ENCODE data around the gene WDR1. TPM values are rescaled to one million over a fixed set of nuclear protein-coding genes. Genes with fewer than 3 reads are reported as not detected.

WDR1 gene
- total RNA-seq, 4 donors from 2014 or later, result 196 to 268 (median 246) TPM

DNA sequence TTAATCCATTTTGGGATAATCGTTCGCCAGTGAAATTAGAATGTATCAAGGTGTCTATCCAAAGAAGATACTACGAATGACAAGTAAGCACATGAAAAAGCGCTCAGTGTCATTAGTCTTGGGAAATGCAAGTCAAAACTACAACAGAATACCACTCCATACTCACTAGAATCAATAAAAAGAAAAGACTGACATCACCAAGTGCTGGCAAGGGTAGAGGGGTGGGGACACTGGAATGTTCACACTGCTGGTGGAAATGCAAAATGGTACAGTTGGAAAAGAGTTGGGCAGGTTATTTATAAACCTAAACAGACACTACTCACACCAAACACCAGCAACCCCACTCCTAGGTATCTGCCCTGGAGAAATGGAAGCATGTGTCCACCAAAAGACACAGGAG is 11.2 kb downstream of the WDR1 start:
- Histone ChIP-seq H3K4me3 (no peak overlapping the region), H3K27ac (peak overlapping the region; percentile 79 to 99 (median 83)), H3K4me1 (peaks cover 71 to 99% (median 86%) of the 10 kb centered on the region in 4 donors), H3K36me3 (no peaks in the 10 kb centered on the region), H3K9me3 (no peaks in the 10 kb centered on the region), H3K27me3 (no peaks in the 10 kb centered on the region)
- in situ Hi-C loops (cut with MboI; ENCODE audit: low pct_ligation_motif_present in 1 of 4, low pct_unique_long_range_greater_than_20kb in 1 of 4, low sequenced_read_pairs in 3 of 4), result no loop called here
- intact Hi-C loops (cut with DNase I; ENCODE audit: low total_unique reads), result no loop called here
- no peak for DNase-seq
- no peak for TF ChIP-seq POLR2AphosphoS5 (IDR thresholded peaks at IDR 0.05)
- 69 to 76% methylated on average over 4 of the region's 4 CpGs for WGBS, 2 donors (ENCODE audit: low coverage in 1 of 2)

DNA sequence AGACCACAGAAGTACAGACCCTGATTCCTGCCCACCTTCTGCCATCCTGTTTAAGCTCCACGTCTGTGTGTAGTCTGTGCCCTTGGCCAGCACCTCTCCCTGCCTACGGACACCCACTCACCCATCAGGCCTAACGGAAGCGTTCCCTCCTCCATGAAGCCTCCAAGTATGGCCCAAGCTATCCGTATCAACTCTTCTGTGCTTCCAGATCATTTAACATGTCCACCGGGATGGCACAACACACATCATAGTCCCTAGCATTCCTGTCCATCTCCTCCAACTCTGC is 11.7 kb downstream of the WDR1 start:
- no peaks in the 10 kb centered on the region for H3K36me3 ChIP-seq
- in situ Hi-C loops (cut with MboI; ENCODE audit: low pct_ligation_motif_present in 1 of 4, low pct_unique_long_range_greater_than_20kb in 1 of 4, low sequenced_read_pairs in 3 of 4) (no loop called here), intact Hi-C loops (cut with DNase I; ENCODE audit: low total_unique reads) (no loop called here)
- WGBS, 2 donors (ENCODE audit: low coverage in 1 of 2), result 71 to 73% methylated on average over 1 to 6 of the region's 6 CpGs
- H3K9me3 ChIP-seq, result no peaks in the 10 kb centered on the region
- no peaks in the 10 kb centered on the region for H3K27me3 ChIP-seq
- H3K4me3 ChIP-seq, result no peak overlapping the region
- H3K27ac ChIP-seq, result peak overlapping the region; percentile 79 to 99 (median 83)
- no peak for TF ChIP-seq EP300 (IDR thresholded peaks at IDR 0.05; ENCODE audit: low read depth)
- no peak for TF ChIP-seq POLR2A (IDR thresholded peaks at IDR 0.05)
- no peak for TF ChIP-seq POLR2AphosphoS5 (IDR thresholded peaks at IDR 0.05)
- no peak for TF ChIP-seq CTCF (IDR thresholded peaks at IDR 0.05)
- DNase-seq, result no peak
- peaks cover 74 to 99% (median 85%) of the 10 kb centered on the region in 4 donors for H3K4me1 ChIP-seq

- in situ Hi-C loops (cut with MboI; ENCODE audit: low pct_ligation_motif_present in 1 of 4, low pct_unique_long_range_greater_than_20kb in 1 of 4, low sequenced_read_pairs in 3 of 4) (no loop called here), intact Hi-C loops (cut with DNase I; ENCODE audit: low total_unique reads) (no loop called here)
- peaks cover 69 to 99% (median 84%) of the 10 kb centered on the region in 4 donors for H3K4me1 ChIP-seq
- no peaks in the 10 kb centered on the region for H3K36me3 ChIP-seq
- H3K9me3 ChIP-seq, result no peaks in the 10 kb centered on the region
- no peak for DNase-seq
- no peak overlapping the region for H3K4me3 ChIP-seq
- TF ChIP-seq POLR2AphosphoS5 (IDR thresholded peaks at IDR 0.05) (no peak), CTCF (IDR thresholded peaks at IDR 0.05) (no peak), EP300 (IDR thresholded peaks at IDR 0.05; ENCODE audit: low read depth) (no peak), POLR2A (IDR thresholded peaks at IDR 0.05) (no peak)
- H3K27me3 ChIP-seq, result no peaks in the 10 kb centered on the region
- 65 to 85% methylated on average over 2 to 11 of the region's 11 CpGs for WGBS, 2 donors (ENCODE audit: low coverage in 1 of 2)
- H3K27ac ChIP-seq, result peak overlapping the region; percentile 79 to 99 (median 83)
Observed at GRCh38 chr4:10104211-10104990, 12.2 kb downstream of the WDR1 start.

GRCh38 chr4:10102474-10103332 is 13.9 kb downstream of the WDR1 start:
- TF ChIP-seq POLR2AphosphoS5 (IDR thresholded peaks at IDR 0.05) (no peak), CTCF (IDR thresholded peaks at IDR 0.05) (no peak), POLR2A (IDR thresholded peaks at IDR 0.05) (no peak), EP300 (IDR thresholded peaks at IDR 0.05; ENCODE audit: low read depth) (no peak)
- in situ Hi-C loops (cut with MboI; ENCODE audit: low pct_ligation_motif_present in 1 of 4, low pct_unique_long_range_greater_than_20kb in 1 of 4, low sequenced_read_pairs in 3 of 4), result no loop called here

More at GRCh38 chr4:10102474-10103332, 13.9 kb downstream of the WDR1 start:
- Histone ChIP-seq H3K36me3 (peaks cover 0 to 16% (median 0%) of the 10 kb centered on the region in 4 donors), H3K4me1 (peaks cover 52 to 88% (median 74%) of the 10 kb centered on the region in 4 donors), H3K9me3 (no peaks in the 10 kb centered on the region), H3K27ac (peak overlapping the region; percentile 79 to 99 (median 83)), H3K27me3 (no peaks in the 10 kb centered on the region), H3K4me3 (no peak overlapping the region)
- WGBS, 2 donors (ENCODE audit: low coverage in 1 of 2), result 77% methylated on average over 13 of the region's 13 CpGs; no CpG with 5 or more reads in 1 of the 2 donors
- intact Hi-C loops (cut with DNase I; ENCODE audit: low total_unique reads), result no loop called here
- no peak for DNase-seq

All from transverse colon (tissue), 4 donors.